GM06990 (cell line): ENCODE measurements around the gene DHRS1.

Experiments used
- DNase-seq: peaks from one replicate; pipeline ENCODE4 v3.0.0-alpha.2; 2011; ENCODE audit not compliant: insufficient read length; ENCODE audit errors: extremely low read depth
- H3K27me3 ChIP-seq: replicated peaks from 2 replicates; pipeline ENCODE4 v1.6.0; 2011; ENCODE audit warnings: low read length; ENCODE audit not compliant: control insufficient read depth, insufficient read depth
- H3K36me3 ChIP-seq: 2 replicates; pipeline ENCODE4 v1.5.1; 2011; ENCODE audit warnings: low read length; ENCODE audit not compliant: control insufficient read depth, insufficient read depth
- H3K4me3 ChIP-seq: replicated peaks from 2 replicates; pipeline ENCODE4 v1.5.1; 2011; ENCODE audit warnings: low read depth, mild to moderate bottlenecking, control low read depth, low read length
- TF ChIP-seq, protein P1 (sequence below): IDR thresholded peaks from 2 replicates; pipeline ENCODE4 v1.5.1; 2011; ENCODE audit warnings: low read length, control low read depth, mild to moderate bottlenecking, inconsistent platforms; ENCODE audit not compliant: insufficient read depth, poor library complexity, severe bottlenecking

Gene DHRS1

DNA sequence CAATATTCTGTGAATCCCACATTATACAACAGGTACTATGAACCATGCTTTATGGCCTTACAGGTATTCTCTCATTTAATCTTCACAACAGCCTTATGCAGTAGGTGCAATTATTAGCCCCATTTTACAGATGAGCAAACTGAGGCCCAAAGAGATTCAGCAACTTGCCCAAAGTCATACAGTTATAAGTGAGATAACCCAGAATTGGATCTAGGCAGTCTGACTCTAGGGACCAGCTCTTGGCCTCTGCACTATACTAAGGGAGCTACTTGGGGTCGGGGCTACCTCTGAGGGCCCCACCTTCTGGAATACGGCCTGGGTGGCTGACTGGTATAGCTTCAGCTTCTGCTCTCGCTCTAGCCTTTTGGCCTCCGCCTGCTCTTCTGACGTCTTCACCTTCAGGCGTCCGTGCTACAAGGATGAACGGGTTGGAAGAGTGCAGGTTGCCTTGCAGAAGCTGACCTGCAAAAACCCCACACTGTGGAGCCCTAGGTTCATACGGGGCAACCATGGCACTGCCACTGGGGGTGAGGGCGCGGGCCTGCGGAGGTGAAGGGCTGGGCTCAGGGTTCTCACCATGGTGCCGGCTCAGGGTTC, 28.9 kb downstream of the DHRS1 start:
- TF ChIP-seq, protein P1, sequence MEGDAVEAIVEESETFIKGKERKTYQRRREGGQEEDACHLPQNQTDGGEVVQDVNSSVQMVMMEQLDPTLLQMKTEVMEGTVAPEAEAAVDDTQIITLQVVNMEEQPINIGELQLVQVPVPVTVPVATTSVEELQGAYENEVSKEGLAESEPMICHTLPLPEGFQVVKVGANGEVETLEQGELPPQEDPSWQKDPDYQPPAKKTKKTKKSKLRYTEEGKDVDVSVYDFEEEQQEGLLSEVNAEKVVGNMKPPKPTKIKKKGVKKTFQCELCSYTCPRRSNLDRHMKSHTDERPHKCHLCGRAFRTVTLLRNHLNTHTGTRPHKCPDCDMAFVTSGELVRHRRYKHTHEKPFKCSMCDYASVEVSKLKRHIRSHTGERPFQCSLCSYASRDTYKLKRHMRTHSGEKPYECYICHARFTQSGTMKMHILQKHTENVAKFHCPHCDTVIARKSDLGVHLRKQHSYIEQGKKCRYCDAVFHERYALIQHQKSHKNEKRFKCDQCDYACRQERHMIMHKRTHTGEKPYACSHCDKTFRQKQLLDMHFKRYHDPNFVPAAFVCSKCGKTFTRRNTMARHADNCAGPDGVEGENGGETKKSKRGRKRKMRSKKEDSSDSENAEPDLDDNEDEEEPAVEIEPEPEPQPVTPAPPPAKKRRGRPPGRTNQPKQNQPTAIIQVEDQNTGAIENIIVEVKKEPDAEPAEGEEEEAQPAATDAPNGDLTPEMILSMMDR: no peak
- Histone ChIP-seq H3K4me3 (peak overlapping the region; percentile 89), H3K36me3 (peaks cover 22% of the 10 kb centered on the region), H3K27me3 (no peaks in the 10 kb centered on the region)
- DNase-seq: no peak

GRCh38 chr14:24269910-24270536, 29.6 kb downstream of the DHRS1 start:
- TF ChIP-seq, protein P1: no peak

GRCh38 chr14:24269368-24269767, 30.2 kb downstream of the DHRS1 start:
- TF ChIP-seq, protein P1: no peak
- Histone ChIP-seq H3K4me3 (no peak overlapping the region), H3K36me3 (peaks cover 25% of the 10 kb centered on the region), H3K27me3 (no peaks in the 10 kb centered on the region)
- DNase-seq: no peak

More at GRCh38 chr14:24269910-24270536, 29.6 kb downstream of the DHRS1 start:
- DNase-seq: no peak
- no peaks in the 10 kb centered on the region for H3K27me3 ChIP-seq
- peaks cover 25% of the 10 kb centered on the region for H3K36me3 ChIP-seq
- peak overlapping the region; percentile 89 for H3K4me3 ChIP-seq

GRCh38 chr14:24268225-24268624, 31.4 kb downstream of the DHRS1 start:
- DNase-seq: no peak
- peaks cover 27% of the 10 kb centered on the region for H3K36me3 ChIP-seq
- H3K4me3 ChIP-seq: no peak overlapping the region
- TF ChIP-seq, protein P1: no peak
- H3K27me3 ChIP-seq: no peaks in the 10 kb centered on the region

- DNase-seq: no peak
- Histone ChIP-seq H3K36me3 (peaks cover 27% of the 10 kb centered on the region), H3K27me3 (no peaks in the 10 kb centered on the region), H3K4me3 (no peak overlapping the region)
- TF ChIP-seq, protein P1: no peak
Measured at GRCh38 chr14:24267516-24267915, 32.1 kb downstream of the DHRS1 start.
